Activated T-cell treated with anti-CD3 and anti-CD28 coated beads, Interleukin-2, amount 50 U/mL, for 48 hours (primary cell): ENCODE data around the gene DFFB.

Experiments
- DNase-seq, 2 experiments: peaks; one replicate each; pipeline ENCODE4 v3.0.0-alpha.2; 2020

The DFFB gene

GRCh38 chr1:3834701-3835100 lies 22.6 kb upstream of the DFFB start:
- no peak for DNase-seq

- no peak for DNase-seq
These were observed 20.9 kb upstream of the DFFB start for GRCh38 chr1:3836421-3836820.

DNA sequence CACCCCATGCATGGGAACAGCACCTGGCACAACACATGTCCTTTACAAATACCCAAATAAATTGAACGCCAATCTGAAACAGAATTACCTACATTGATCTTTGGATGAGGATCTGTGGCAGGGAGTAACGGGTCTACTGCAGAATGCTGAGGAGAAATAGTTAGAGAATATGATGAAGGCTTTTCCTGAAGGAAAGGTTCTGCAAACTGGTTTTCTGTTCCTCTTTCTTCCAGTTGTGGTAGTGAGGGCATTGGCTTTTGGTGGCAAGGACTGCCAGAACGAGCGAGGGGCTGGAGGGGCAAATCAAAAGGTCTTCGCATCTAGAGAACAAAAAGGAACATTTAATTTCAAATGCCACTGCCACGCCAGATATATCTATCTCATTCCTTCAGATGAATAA lies 20.1 kb upstream of the DFFB start:
- DNase-seq, result no peak

DNA sequence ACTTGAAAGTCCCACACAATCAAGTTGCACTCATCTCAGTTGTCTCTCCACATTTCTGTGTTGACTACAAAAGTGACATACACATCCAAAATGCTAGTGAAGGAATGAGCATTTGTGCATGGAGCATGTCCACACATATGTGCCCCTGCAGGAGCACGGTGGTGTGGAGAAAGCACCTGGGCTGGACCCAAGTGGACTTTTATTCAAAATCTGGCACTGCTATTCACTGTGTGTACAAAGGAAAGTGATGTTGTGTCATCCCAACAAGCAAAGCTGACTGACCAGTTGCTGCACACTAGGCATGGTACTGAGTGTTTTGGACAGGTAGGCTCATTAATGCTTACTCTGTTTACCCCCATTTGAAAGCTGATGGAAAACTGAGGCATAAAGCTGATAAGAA lies 19.6 kb upstream of the DFFB start:
- DNase-seq, result no peak

DNA sequence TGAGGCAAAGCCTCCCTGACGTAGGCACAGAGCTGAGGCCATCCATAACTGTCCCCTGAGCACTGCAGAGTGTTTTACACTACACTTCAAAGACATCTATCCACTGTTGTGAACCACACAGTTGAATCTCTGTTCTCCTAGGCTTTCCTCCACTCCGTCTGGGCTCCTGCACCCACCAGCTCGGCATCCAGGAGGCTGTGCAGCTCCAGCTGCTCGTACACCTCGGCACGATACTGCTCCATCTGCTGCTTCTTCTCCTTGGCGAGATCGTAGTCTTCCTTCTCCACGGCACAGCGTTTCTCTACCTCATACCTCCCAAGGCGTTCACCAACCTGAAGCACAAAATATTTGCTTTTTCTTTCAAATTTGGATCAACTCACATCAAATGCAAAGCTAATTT lies 18.5 kb upstream of the DFFB start:
- no peak for DNase-seq

GRCh38 chr1:3841491-3841890 lies 15.8 kb upstream of the DFFB start:
- no peak for DNase-seq

DNA sequence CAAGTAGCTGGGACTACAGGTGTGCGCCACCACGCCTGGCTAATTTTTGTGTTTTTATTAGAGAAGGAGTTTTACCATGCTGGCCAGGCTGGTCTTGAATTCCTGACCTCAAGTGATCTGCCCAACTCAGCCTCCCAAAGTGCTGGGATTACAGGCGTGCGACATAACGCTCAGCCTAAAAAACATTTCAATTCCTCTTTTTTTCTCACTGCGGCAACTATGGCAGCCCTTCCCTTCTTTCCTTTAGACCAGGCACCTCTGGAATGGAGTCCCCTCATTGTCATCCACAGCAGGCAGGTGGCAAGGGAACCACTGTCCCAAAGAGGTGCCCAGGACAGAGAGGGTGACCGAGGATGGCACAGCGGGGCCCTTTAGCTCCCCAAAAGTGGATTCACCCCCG lies 14.4 kb upstream of the DFFB start:
- no peak for DNase-seq

DNA sequence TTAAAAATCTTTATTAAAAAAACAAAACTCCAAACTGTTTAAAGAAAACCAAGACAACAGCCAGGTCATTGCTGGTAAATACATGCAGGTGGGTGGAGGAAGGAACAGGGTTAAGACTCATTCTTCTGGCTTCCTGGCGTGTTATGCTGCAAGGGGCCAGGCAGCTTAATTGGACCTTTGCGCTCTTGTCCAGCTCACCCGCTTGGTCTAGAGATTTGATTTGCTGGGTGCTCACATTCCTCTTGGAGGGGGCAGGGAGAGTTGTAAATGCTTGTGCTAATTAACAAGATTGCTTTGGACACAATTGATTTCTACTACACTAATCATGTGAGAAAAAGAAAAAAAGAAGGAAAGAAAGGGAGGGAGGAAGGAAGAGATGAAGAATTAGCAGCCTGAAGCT lies 10.7 kb upstream of the DFFB start:
- no peak for DNase-seq

- DNase-seq, result no peak
These were observed 10.2 kb upstream of the DFFB start for GRCh38 chr1:3847081-3847480.

DNA sequence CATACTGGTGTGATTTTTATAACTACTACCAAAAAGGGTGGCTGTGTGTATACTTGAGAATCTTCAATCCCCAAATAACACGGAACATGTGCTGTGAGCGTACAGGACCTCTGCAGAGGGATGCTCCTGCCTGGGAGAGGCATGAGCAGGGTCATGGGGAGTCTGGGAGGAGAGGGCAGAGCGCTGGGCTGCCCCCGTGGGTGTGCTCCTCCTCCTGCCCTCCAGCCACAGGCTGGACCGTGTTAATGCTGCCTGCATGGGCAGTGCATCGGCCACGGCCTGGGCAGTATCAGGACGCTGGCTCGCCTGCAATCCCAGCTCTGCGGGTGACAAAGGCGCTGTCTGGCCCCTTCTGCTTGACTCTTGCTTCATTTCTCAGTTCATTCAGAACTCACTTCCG lies 6.4 kb upstream of the DFFB start:
- no peak for DNase-seq

- no peak for DNase-seq
These were observed 6.0 kb upstream of the DFFB start for GRCh38 chr1:3851292-3851691.

DNA sequence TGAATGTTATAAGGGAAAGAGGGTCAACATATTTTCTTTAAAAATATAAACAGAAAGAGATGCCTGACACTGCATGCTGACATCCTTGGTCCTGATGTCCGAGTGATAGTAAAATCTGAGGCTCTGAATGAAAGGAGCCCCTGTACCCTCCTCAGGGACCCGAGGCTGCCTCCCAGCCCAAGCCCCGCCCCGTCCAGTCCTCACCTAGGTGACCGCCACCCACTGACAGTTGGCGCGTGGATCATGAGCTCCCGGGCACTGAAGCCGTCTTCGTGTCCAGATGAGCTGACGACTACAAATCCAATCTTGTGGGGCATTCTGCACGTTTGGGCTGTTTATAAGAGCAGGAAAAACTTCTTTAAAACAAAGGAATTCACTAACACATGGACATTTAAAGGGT lies 5.2 kb upstream of the DFFB start:
- DNase-seq, result no peak

DNA sequence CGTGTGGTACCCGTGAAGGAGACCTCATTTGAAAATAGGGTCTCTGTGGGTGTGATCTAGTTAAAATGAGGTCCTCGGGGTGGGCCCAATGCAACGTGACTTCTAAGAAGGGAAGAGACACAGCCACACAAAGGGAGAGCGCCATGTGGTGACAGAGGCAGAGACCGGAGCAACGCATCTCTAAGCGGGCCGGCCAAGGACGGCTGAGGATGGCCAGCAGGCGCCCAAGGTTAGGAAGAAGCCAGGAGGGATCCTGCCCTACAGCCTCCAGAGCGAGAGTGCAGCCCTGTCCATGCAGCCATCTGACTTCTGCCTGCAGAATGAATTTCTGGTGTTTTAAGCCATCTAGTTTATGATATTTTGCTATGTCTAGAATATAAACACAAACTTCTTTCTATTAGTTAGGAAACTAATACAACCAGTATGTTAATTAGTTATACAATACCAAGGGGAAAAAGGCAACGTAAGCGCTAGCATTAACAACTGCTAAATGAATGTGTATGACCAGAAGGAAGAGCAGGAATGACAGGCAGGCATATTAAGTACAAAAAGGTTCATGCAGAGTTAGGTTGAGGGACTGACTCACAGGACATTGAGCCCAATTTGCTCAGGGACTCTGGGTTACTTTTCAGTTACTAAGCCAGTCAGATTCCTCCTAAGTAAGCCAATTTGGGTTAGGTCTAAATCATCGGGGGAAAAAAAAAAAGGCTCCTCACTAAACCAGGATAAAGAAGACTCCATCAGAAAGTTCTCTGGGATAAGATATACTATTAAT lies 4.4 kb upstream of the DFFB start:
- no peak for DNase-seq

- no peak for DNase-seq
These were observed 484 bp downstream of the DFFB start for GRCh38 chr1:3857791-3858129.

DNA sequence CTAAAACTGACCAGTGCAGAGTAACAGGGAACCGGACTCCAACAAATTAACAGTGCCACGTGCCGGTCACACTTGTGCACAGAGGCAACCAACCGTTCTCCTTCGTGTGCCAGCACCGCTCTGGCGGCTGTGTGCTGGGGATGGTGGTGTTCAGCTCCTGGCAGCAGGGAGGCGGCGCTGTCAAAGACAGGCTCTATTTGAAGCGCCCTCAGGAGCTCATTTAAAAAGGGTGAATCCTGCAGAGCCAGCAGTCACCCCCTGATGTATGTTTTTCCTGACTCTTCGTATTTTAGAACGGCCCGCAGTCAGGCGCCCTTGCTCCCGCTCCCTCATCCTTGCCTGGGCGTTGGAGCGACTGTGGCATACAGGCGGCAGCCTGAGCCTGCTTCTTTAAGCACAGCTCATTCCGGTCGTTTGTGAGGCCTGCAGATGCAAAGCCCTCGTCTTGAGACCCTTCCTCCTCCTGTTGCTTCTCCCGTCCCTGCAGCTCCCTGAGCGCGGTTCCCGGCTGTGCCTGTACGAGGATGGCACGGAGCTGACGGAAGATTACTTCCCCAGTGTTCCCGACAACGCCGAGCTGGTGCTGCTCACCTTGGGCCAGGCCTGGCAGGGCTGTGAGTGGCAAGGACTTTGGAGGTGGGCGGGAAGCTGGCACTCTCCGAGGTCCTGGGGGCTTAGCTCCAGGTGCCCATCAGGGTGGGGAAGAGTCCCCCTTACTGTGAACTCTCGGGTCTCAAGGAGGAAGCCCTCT lies 1.1 kb downstream of the DFFB start:
- no peak for DNase-seq

GRCh38 chr1:3863231-3863935 lies 6.1 kb downstream of the DFFB start:
- no peak for DNase-seq

DNA sequence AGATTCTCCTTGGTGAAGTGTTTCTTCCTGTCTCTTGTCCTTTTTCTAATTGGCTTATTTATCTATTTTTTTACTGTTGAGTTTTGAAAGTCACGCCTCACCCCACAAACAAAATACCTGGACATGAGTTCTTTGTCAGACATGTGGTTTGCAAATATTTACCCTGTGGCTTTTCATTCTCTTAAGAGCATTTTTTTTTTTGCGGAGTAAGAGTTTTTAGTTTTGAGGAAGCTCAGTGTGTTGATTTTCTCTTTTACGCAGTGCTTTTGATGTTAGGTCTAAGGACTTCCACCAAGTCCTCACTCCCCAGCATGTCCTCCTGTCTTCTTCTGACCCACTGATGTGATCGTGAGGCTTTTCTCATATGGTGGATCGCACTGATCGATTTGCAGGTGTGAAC lies 7.6 kb downstream of the DFFB start:
- no peak for DNase-seq

GRCh38 chr1:3865606-3866160 lies 8.4 kb downstream of the DFFB start:
- no peak for DNase-seq

GRCh38 chr1:3868464-3869006 lies 11.3 kb downstream of the DFFB start:
- DNase-seq, result no peak

DNA sequence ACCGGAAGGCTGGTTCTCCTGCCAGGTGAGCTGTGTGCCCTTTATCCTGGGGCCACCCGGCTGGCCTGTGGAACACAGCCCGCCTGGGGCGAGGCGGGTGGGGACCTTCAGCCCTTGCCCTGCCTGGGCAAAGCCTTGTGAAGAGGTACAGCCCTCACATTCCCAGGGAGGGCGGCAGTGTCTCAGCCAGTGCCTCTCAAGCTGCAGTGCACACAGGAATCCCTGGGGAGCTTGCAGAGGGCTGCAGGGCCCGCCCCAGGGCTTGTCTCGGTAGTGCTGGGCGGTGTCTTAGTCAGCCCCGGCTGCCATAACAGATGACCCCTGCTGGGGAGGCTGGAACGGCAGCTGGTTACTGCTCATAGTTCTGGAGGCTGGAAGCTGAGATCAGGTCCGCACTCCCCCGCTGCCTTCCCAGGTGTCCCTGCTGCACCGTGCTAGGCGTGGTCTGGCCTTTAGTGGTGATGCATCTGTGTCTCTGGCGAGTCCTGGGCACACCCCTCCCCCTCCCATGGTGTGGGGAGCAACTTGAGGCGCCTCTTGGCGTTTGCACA lies 12.6 kb downstream of the DFFB start:
- DNase-seq, result no peak

DNA sequence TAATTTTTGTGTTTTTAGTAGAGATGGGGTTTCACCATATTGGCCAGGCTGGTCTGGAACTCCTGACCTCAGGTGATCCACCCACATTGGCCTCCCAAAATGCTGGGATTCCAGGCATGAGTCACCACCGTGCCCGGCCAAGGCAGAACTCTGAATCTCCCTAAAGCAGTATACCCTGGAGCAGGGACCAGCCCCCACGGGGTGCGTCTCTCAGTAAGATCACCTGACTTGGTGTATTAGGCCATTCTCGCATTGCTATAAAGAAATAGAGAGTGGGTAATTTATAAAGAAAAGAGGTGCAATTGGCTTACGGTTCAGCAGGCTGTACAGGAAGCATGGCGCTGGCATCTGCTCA lies 14.2 kb downstream of the DFFB start:
- no peak for DNase-seq

- no peak for DNase-seq
These were observed 15.3 kb downstream of the DFFB start for GRCh38 chr1:3872546-3872945.

DNA sequence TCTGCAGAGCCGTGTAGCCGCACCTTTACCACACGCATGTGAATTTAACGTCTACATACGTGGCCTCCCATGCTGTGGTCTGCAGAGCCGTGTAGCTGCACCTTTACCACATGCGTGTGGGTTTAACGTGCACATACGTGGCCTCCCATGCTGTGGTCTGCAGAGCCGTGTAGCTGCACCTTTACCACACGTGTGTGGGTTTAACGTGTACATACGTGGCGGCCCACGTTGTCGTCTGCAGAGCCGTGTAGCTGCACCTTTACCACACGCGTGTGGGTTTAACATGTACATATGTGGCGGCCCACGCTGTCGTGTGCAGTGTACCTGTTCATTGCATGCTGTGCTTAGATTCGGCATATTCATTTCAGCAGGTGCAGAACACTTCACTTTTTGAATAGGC lies 17.5 kb downstream of the DFFB start:
- DNase-seq, result no peak
